ENCODE results near the gene STX18. TPM values are rescaled to one million over a fixed set of nuclear protein-coding genes. Genes with fewer than 3 reads are reported as not detected.
A peak's percentile ranks its signal among the peaks of the same experiment; 100 is the strongest.
"Not testable (repeated sequence)": the region's sequence is repeated elsewhere in the genome, so short reads cannot be mapped to it uniquely, and the experiment has no call there.

STX18 gene
- total RNA-seq, 1 donor from 2014 or later: 27.6 TPM

DNA sequence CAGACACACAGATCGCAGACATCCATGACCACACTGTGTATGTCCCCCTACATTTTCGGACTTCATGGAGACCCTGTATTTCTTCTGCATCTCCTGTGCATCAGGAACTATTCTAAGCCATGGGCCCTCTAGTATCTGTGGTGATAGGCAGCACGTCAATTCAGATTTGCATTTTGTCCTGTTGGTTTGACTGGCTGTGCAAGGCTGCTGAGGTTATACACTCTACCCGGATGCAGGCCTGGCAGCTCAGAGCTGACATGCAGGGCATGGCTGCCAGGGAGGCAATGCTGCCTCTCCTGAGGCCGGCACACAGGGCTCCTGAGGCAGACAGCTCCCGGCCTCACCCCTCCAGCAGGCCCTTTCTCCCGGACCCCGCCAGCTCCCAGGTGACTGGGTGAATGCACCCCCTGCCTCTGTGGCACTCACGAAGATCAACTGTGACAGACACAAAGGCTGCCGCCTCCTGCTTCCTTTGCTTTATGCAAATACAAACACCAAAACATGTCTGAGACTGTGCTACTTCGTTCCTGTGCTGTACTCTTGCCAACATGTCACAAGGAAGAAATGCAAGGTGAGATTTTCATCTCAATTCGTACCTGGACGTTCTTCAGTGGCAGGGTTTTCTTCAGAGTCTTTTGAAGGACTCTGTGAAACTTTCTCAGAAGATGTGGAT, 103.9 kb downstream of the STX18 start:
- DNase-seq: no peak

DNA sequence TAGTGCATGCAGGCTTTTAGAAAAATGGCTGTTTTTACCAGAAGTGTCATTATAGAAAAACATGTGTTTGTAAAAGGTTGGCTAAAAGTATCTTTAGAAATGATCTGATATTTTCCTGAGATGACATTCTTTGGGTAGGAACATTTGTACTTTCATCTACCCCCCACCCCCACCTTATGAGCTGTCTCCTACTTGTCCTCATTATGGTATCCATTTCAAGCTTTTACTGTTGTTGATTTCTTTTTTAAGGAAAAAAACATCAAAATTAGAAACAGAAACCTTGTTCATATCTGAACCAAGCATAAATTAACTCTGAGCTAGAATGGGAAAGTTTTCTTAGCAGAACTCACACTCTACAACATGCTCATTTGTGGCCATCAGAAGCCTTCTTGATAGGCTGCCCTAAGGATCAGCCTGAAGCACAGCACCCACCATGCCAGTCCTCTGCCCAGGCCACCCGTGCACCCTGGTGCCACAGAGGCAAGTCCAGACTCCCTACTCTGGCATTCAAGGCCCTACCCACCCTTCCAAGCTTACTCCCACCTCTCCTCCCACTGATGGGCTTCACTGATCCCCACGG, 105.5 kb downstream of the STX18 start:
- DNase-seq: no peak

DNA sequence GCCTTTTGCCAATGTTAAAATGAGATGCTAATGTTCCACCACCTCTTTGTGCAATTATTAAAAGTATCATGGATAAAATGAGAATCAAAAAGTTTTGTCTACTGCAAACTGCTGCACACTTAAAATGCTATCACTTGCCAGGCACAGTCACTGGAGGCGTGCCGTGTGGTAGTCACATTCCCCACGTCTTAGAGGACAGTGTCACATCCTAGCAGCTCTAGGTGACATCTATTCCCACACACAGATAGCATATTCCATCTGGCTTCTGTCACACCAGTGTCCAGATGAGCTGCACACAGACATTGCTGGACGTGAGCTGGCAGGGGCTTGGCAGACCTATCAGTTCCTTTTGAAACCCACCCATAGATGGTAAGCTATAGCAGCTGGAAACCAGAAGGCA, 107.9 kb downstream of the STX18 start:
- no peak for DNase-seq

DNA sequence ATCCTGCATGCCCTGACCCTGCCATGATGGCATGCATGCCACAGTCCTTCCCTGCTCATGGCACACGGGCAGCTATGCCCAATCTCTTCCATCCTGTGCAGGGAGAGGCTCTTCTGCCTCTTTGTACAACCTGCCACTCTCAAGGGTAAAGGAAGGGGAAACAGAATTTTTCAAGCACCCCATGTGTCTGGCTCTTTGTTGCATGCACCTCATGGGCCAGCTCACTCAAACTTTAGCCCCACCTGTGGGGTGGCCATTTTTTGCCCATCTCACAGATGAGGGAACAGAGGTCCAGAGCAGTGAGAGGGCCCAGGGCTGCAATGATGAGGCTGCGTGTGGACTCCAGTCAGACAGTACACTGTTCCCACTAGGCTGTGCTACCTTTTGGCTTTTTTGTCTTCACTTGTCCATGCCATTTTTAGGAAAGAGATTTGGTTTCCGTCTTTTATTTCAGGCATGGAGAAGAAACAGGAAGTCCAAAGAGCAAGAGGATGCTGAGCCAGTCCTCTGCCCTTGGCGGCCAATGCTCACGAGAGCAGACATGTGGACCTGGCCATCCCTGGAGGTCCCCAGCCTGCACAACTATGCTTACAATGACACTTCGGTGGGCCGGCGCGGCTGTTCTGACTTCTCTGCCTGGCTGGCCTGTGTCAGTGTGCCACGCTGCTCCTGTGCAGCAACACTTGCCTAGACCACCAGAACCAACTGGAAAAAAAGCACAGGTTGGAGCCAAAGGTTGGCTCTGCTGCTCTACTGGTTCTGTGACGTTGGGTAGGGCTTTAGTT, 109.3 kb downstream of the STX18 start:
- DNase-seq: no peak

GRCh38 chr4:4430492-4431195, 111.2 kb downstream of the STX18 start:
- no peak for DNase-seq

DNA sequence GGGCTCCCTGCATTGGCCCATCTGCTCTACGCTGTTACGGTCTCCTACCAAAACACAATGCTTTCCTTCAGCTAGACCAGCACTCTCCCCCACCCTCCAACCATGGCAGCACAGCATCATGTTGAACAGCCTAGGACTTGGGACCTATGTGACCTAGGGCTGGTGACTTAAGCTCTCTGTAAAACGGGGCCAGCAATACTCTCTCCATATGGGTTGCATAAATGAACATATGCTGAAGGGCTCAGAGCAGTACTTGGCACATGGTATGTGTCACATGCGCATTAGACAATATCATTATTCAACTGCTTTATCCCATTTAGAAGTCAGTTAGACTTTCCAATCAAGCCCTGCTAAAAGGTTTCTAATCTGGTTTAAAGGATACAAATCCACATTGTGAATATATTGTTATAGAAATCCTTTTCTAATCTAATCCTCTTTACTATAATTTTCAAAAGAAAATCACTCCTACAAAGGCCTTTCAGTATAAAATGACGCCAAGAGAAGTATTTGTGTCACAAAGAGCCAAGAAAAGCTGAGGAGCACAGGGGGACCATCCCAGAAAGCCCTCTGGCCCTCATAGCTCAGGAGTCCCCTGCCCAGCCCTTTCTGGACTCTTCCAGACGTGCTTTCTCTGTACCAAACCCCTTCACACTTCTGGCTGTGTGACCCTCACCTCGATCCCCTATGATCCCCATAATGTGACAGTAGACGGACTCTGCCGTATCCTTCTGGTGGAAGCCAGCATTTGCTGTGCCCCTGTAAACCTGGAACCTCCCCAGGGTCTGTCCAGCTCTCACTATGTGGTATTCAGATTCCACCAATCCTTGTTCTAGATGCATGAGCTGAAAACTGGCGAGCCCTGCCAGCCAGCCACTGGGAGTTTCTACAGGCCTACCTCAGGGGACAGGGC, 112.6 kb downstream of the STX18 start:
- peak; percentile 61 for DNase-seq

GRCh38 chr4:4427886-4428285, 114.0 kb downstream of the STX18 start:
- no peak for DNase-seq

- no peak for DNase-seq
Observed at GRCh38 chr4:4427121-4427870, 114.6 kb downstream of the STX18 start.

DNA sequence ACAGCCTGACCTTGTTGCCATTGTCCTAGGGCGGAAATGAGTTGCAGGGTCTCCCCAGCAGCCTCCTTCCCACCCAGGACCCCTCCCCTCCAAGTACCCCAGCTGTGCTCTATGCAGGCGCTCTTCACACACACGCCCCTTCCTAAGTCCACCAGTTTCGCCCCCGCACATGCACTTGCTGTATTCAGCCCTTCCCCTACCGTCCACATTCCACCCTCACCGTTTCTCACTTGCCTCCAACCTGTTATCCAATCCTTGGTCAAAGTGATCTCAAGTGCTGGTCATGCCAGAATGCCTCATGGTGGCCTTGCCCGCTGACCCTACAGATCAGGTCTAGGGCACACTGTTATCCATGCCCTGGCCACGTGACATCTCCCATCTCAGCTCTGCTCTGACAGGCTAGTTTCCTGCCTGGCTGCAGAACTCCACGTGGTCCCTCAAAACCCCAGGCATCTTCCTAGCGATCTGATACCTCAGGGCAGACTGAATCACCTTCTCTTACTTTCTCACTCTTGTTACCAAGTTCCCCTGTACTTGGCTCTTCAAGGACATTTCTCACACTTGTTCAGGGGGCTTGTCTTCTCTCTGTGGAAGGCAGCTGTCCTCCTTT, 115.2 kb downstream of the STX18 start:
- DNase-seq: no peak

- no peak for DNase-seq
Observed at GRCh38 chr4:4425696-4426095, 116.2 kb downstream of the STX18 start.

DNA sequence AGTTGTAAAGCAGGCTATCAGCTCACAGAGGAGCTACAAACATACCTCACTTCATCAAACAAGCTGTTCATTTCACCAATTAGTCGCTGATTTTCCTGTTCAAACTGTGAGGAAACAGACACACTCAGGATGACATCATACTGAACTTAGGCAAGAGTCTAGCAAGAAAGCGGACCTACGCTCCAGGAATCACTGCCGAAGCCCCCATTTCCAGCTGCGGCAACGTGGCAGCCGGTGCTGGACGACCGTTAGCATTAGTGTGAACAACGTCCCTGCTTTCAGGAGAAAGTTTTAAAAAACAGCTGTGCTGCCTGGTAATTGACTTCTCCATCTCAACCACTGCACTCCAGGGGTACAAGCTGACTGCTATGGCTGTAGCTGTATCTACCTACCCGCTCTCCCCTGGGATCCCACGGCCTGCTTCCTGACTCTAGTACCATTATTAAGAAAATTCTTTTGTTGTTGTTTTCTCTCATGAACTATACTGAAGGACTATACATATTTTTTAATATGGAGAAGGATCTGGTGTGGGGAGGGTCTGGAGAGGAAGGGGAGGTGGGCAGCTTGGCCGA, 116.6 kb downstream of the STX18 start:
- DNase-seq: no peak

DNA sequence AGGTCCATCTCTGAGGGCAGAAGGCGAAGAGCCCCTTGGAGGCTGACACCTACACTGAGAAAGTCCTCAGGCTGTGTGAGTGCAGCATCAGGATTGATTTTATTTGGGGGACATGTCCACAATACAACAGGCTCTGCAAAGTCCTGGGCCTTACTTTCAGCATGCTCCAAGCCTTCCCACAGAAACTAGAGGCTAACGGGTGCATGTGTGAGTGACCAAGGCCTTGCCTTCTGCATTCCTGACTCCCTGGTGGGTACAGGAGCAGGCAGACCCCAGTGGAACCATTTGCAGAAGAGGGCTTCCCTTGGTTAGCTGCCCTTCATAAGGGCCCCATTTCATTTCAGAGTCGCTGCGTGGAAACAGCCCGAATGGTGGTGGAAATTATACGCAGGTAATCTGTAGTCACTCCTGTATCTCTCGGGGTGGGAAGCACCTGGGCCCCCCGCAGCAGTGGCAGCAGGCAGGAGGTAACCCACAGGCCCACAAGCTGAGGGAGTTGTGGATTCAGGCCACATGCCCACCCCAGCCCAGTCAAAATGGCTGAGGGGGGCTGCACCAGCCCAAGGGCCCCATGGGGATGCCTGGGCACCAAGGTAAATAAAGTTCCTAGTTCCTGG, 117.2 kb downstream of the STX18 start:
- no peak for DNase-seq

GRCh38 chr4:4423706-4424498, 117.9 kb downstream of the STX18 start:
- DNase-seq: no peak

GRCh38 chr4:4422856-4423499, 118.9 kb downstream of the STX18 start:
- DNase-seq: no peak

DNA sequence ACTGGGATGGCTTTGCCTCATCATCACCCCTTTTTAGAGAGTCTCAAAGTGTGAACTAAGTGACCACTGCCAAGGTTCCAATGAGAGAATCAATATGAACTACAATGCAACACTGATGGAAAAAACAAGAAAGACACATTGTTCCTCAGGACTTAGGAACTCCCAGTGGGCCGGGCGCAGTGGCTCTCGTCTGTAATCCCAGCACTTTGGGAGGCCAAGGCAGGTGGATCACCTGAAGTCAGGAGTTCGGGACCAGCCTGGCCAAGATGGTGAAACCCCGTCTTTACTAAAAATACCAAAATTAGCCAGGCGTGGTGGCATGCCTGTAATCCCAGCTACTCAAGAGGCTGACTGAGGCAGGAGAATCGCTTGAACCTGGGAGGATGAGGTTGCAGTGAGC, 119.7 kb downstream of the STX18 start:
- not testable (repeated sequence) for DNase-seq

GRCh38 chr4:4421356-4421755, 120.5 kb downstream of the STX18 start:
- DNase-seq: no peak

- DNase-seq: no peak
Observed at GRCh38 chr4:4420421-4420820, 121.4 kb downstream of the STX18 start.

DNA sequence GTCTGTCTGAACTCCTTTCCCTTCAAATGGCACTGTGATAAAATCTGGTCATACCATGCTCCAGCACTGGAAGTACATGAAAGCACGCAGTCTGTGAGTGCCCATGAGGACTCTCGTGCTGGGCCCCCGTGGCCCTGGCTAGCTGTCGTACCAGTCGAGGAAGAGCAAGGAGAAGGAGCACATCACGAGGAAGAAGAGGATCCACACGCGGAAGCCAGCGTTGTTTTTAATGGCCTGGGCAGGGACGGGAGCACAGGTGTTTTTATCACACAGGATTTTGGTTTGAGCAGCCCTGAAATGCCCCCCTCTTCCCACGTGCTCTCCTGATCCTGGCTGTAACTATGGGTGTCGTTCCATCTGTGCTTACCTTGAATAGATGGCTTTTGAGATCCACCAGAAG, 122.0 kb downstream of the STX18 start:
- no peak for DNase-seq
